A549 (cell line): ENCODE measurements around the gene AOAH. TPM values are rescaled to one million over a fixed set of nuclear protein-coding genes. Genes with fewer than 3 reads are reported as not detected.

Experiments
- ATAC-seq, 2 experiments: fragments of 200-7000 bp in 1 of 2; fragments of >200 bp in 1 of 2; cut with Nextera tagmentation in 1 of 2; cut with Tn5 transposase in 1 of 2; 3 replicates each; pipeline versions ENCODE4 v1.8.0 to v1.9.1; 2018 to 2020; ENCODE audit warnings: mild to moderate bottlenecking in 1 of 2, moderate library complexity in 1 of 2
- CTCF ChIA-PET: fragments of 300-600 bp; sonication (Branson Sonifier 250); formaldehyde crosslinking; extraction: SDS; loops from one replicate; lab custom pipeline; 2021; ENCODE audit warnings: antibody characterized with exemption, inconsistent platforms; lab: Yijun Ruan, JAX
- POLR2A ChIA-PET: fragments of 350-600 bp; formaldehyde crosslinking; extraction: SDS; loops from one replicate; lab custom pipeline; 2021; ENCODE audit warnings: antibody characterized with exemption, inconsistent platforms; lab: Yijun Ruan, JAX
- DNase-seq, 2 experiments: peaks; one replicate each; pipeline versions ENCODE4 v3.0.0 to v3.0.0-alpha.2; 2011 to 2016; ENCODE audit warnings: low read depth in 1 of 2, low spot score in 1 of 2
- FAIRE-seq: peaks from 2 replicates; lab custom pipeline; 2011; peaks lifted over from hg19 to GRCh38; lab: Jason Lieb, UNC
- H3K27ac ChIP-seq, 2 experiments: fragments of >200 bp; sonication (Bioruptor Twin); formaldehyde crosslinking; 3 replicates each; pipeline ENCODE4 v1.5.1; 2016 to 2017
- H3K4me1 ChIP-seq: fragments of >200 bp; sonication (Bioruptor Twin); formaldehyde crosslinking; 3 replicates; pipeline ENCODE4 v1.6.1; 2016
- H3K4me2 ChIP-seq: fragments of >200 bp; sonication (Bioruptor Twin); formaldehyde crosslinking; 3 replicates; pipeline ENCODE4 v1.6.1; 2016
- H3K4me3 ChIP-seq: fragments of >200 bp; sonication (Bioruptor Twin); formaldehyde crosslinking; 3 replicates; pipeline ENCODE4 v1.5.1; 2016
- H3K9me3 ChIP-seq: fragments of >200 bp; sonication (Bioruptor Twin); formaldehyde crosslinking; 3 replicates; pipeline ENCODE4 v1.6.1; 2016
- ATOH8 ChIP-seq: fragments of 250-450 bp; sonication (Bioruptor Pico); IDR thresholded peaks from 2 replicates; pipeline ENCODE4 v1.5.0; 2020; ENCODE audit warnings: low read depth, mild to moderate bottlenecking, moderate library complexity
- BCL3 ChIP-seq: fragments of >200 bp; sonication (Bioruptor Twin); formaldehyde crosslinking; IDR thresholded peaks from 3 replicates; pipeline ENCODE4 v1.6.1; 2016
- BHLHE40 ChIP-seq: IDR thresholded peaks from 2 replicates; pipeline ENCODE4 v1.6.1; 2012; ENCODE audit warnings: low read depth, low read length, inconsistent platforms
- CBX2 ChIP-seq: fragments of 200-600 bp; sonication (generic); IDR thresholded peaks from 2 replicates; pipeline ENCODE4 v1.6.1; 2016; ENCODE audit warnings: low read depth, mild to moderate bottlenecking, borderline replicate concordance
- CHD2 ChIP-seq: fragments of 150-350 bp; IDR thresholded peaks from 2 replicates; pipeline ENCODE4 v1.6.1; 2014; ENCODE audit warnings: low read length; ENCODE audit not compliant: partially characterized antibody
- E2F6 ChIP-seq: IDR thresholded peaks from 2 replicates; pipeline ENCODE4 v1.6.1; 2012; ENCODE audit warnings: low read depth, borderline replicate concordance
- EHMT2 ChIP-seq: fragments of 200-600 bp; sonication (generic); IDR thresholded peaks from 2 replicates; pipeline ENCODE4 v1.6.1; 2016; ENCODE audit warnings: antibody characterized with exemption, low read depth, mild to moderate bottlenecking, moderate library complexity
- EP300 ChIP-seq, 2 experiments: fragments of >200 bp; sonication (Bioruptor Twin); formaldehyde crosslinking; IDR thresholded peaks; 2 replicates in 1 of 2; 3 replicates in 1 of 2; pipeline ENCODE4 v1.6.1; 2016 to 2017
- FOSL2 ChIP-seq, 2 experiments: fragments of 450-650 bp in 1 of 2; fragments of >200 bp in 1 of 2; sonication (Bioruptor Twin) in 1 of 2; formaldehyde crosslinking; IDR thresholded peaks; 2 replicates each; pipeline versions ENCODE4 v1.5.0 to v1.6.1; 2016 to 2020; ENCODE audit warnings: mild to moderate bottlenecking in 1 of 2, moderate library complexity in 1 of 2
- HDAC2 ChIP-seq: fragments of 200-600 bp; sonication (generic); IDR thresholded peaks from 2 replicates; pipeline ENCODE4 v1.6.1; 2016
- HOXA7 ChIP-seq: fragments of 250-450 bp; sonication (Bioruptor Pico); IDR thresholded peaks from 2 replicates; pipeline ENCODE4 v1.5.0; 2020; ENCODE audit warnings: mild to moderate bottlenecking, moderate library complexity
- HOXB5 ChIP-seq: fragments of 250-450 bp; sonication (Bioruptor Pico); IDR thresholded peaks from 2 replicates; pipeline ENCODE4 v1.5.0; 2020; ENCODE audit warnings: mild to moderate bottlenecking, moderate library complexity
- KDM5A ChIP-seq: fragments of 200-600 bp; sonication (generic); IDR thresholded peaks from 2 replicates; pipeline ENCODE4 v1.6.1; 2016; ENCODE audit warnings: antibody characterized with exemption, mild to moderate bottlenecking
- MAFK ChIP-seq: fragments of 450-650 bp; IDR thresholded peaks from 2 replicates; pipeline ENCODE4 v1.6.1; 2014; ENCODE audit not compliant: partially characterized antibody
- MAX ChIP-seq: IDR thresholded peaks from 2 replicates; pipeline ENCODE4 v1.6.1; 2012
- MYC ChIP-seq: IDR thresholded peaks from 2 replicates; pipeline ENCODE4 v1.6.1; 2012; ENCODE audit warnings: mild to moderate bottlenecking, inconsistent platforms, low read length, improper control_type of control experiment, borderline replicate concordance
- PBX3 ChIP-seq: IDR thresholded peaks from 2 replicates; pipeline ENCODE4 v1.6.1; 2012
- PHF8 ChIP-seq: fragments of 200-600 bp; sonication (generic); IDR thresholded peaks from 2 replicates; pipeline ENCODE4 v1.6.1; 2016; ENCODE audit warnings: low read depth, mild to moderate bottlenecking, antibody characterized with exemption, moderate library complexity, borderline replicate concordance
- RCOR1 ChIP-seq: fragments of 150-350 bp; IDR thresholded peaks from 2 replicates; pipeline ENCODE4 v1.6.1; 2014; ENCODE audit warnings: antibody characterized with exemption, low read length, low read depth
- REST ChIP-seq: fragments of 200-600 bp; sonication (generic); IDR thresholded peaks from 2 replicates; pipeline ENCODE4 v1.6.1; 2016; ENCODE audit warnings: antibody characterized with exemption, mild to moderate bottlenecking, moderate library complexity
- RFX5 ChIP-seq: fragments of 450-650 bp; IDR thresholded peaks from 2 replicates; pipeline ENCODE4 v1.7.1; 2014; ENCODE audit warnings: antibody characterized with exemption, mild to moderate bottlenecking, moderate library complexity
- RNF2 ChIP-seq: fragments of 200-600 bp; sonication (generic); IDR thresholded peaks from 2 replicates; pipeline ENCODE4 v1.6.1; 2016; ENCODE audit warnings: low read depth, mild to moderate bottlenecking, antibody characterized with exemption, moderate library complexity, borderline replicate concordance
- SMC3 ChIP-seq: fragments of >200 bp; sonication (Bioruptor Twin); formaldehyde crosslinking; IDR thresholded peaks from 3 replicates; pipeline ENCODE4 v1.6.1; 2018; ENCODE audit warnings: inconsistent platforms
- SREBF2 ChIP-seq: fragments of 450-650 bp; IDR thresholded peaks from 2 replicates; pipeline ENCODE4 v1.6.1; 2014; ENCODE audit warnings: mild to moderate bottlenecking, moderate library complexity
- ZNF302 ChIP-seq: fragments of 250-450 bp; sonication (Bioruptor Pico); IDR thresholded peaks from 2 replicates; pipeline ENCODE4 v1.9.0; 2021; ENCODE audit warnings: inconsistent platforms, mild to moderate bottlenecking, moderate library complexity
- WGBS: methylation state at CpG from one replicate; pipeline ENCODE4 v1.1.6; 2017; ENCODE audit errors: missing lambda C conversion rate; 5-methylcytosine and 5-hydroxymethylcytosine counted together
- polyA plus RNA-seq, 4 experiments: library from polyadenylated mRNA; depleted of rRNA in 3 of 4; stranded (reverse); fragments of >200 nt; fragmentation: RNase III in 1 of 4; extraction: RNeasy Plus Mini Kit Qiagen cat#74134 plus additional on column Dnase treatment in 1 of 4; gene quantifications; 2 replicates in 3 of 4; 3 replicates in 1 of 4; pipeline ENCODE4 v1.2.3, GENCODE V29; 2011 to 2017

The AOAH gene
- polyA plus RNA-seq, 2 of the 4 experiments (the other 2 are of a cell fraction) = 0.09 TPM; not detected in 1

- 83% methylated on average over 10 of the region's 10 CpGs for WGBS
- no peaks in the 10 kb centered on the region for H3K4me1 ChIP-seq
- H3K9me3 ChIP-seq = no peaks in the 10 kb centered on the region
- no peak for DNase-seq
- CTCF ChIA-PET = interaction anchor here (0.8 kb wide), 1 partner anchor 21 kb away, joined by 3 read pairs; no protein-coding TSS in a partner anchor
- ATAC-seq = peak; percentile 39 to 50; a peak in 3 of 6 replicates
- no peak overlapping the region for H3K27ac ChIP-seq
- TF ChIP-seq BCL3 = no peak
- TF ChIP-seq RCOR1 = no peak
- no peak for TF ChIP-seq FOSL2 (IDR thresholded peaks at IDR 0.05)
- TF ChIP-seq FOSL2 (CRISPR knock-in tag; IDR thresholded peaks at IDR 0.05) = no peak
- TF ChIP-seq RFX5 = no peak
- TF ChIP-seq HOXA7 (CRISPR knock-in tag) = no peak
- no peak for TF ChIP-seq HOXB5 (CRISPR knock-in tag)
- POLR2A ChIA-PET = no interaction called here
- H3K4me3 ChIP-seq = no peak overlapping the region
- FAIRE-seq = no peak
- no peak overlapping the region for H3K4me2 ChIP-seq
Observed at GRCh38 chr7:36514289-36515243, 209.7 kb downstream of the AOAH start.

GRCh38 chr7:36513393-36513792 is 210.9 kb downstream of the AOAH start:
- POLR2A ChIA-PET = no interaction called here
- no peak for ATAC-seq
- CTCF ChIA-PET = interaction anchor here (0.7 to 0.8 kb wide), 2 partner anchors 20 to 157 kb away, joined by 3 read pairs; no protein-coding TSS in a partner anchor
- TF ChIP-seq EHMT2 (no peak), CHD2 (no peak), E2F6 (no peak), PBX3 (no peak)
- DNase-seq = no peak
- no peak for FAIRE-seq
- Histone ChIP-seq H3K9me3 (no peaks in the 10 kb centered on the region), H3K4me1 (no peaks in the 10 kb centered on the region), H3K4me2 (no peak overlapping the region), H3K27ac (no peak overlapping the region), H3K4me3 (no peak overlapping the region)
- WGBS = 85% methylated on average over 9 of the region's 10 CpGs

- no peak for FAIRE-seq
- Histone ChIP-seq H3K9me3 (no peaks in the 10 kb centered on the region), H3K27ac (no peak overlapping the region), H3K4me2 (no peak overlapping the region), H3K4me3 (no peak overlapping the region), H3K4me1 (no peaks in the 10 kb centered on the region)
- 89% methylated on average over 4 of the region's 4 CpGs for WGBS
- DNase-seq = no peak
- ChIA-PET CTCF (interaction anchor here (0.7 kb wide), 1 partner anchor 157 kb away, joined by 3 read pairs; no protein-coding TSS in a partner anchor), POLR2A (no interaction called here)
- no peak for ATAC-seq
- no peak for TF ChIP-seq EHMT2
- no peak for TF ChIP-seq BHLHE40
- TF ChIP-seq PHF8 = no peak
- TF ChIP-seq SMC3 = no peak
- TF ChIP-seq REST = no peak
- TF ChIP-seq ATOH8 = no peak
- no peak for TF ChIP-seq MAFK
- TF ChIP-seq HDAC2 = no peak
- no peak for TF ChIP-seq HOXA7 (CRISPR knock-in tag)
- no peak for TF ChIP-seq RNF2
- no peak for TF ChIP-seq KDM5A
- no peak for TF ChIP-seq HOXB5 (CRISPR knock-in tag)
- no peak for TF ChIP-seq EP300 (IDR thresholded peaks at IDR 0.05)
- TF ChIP-seq CBX2 = no peak
- no peak for TF ChIP-seq SREBF2
- no peak for TF ChIP-seq MAX
- TF ChIP-seq ZNF302 = no peak
- TF ChIP-seq MYC = no peak
Observed at GRCh38 chr7:36512616-36513015, 211.7 kb downstream of the AOAH start.
